Measurements from ENCODE around the gene XPO6.

XPO6 gene

GRCh38 chr16:28089205-28089991, 122.4 kb downstream of the XPO6 start:
- FAIRE-seq, result no peak

DNA sequence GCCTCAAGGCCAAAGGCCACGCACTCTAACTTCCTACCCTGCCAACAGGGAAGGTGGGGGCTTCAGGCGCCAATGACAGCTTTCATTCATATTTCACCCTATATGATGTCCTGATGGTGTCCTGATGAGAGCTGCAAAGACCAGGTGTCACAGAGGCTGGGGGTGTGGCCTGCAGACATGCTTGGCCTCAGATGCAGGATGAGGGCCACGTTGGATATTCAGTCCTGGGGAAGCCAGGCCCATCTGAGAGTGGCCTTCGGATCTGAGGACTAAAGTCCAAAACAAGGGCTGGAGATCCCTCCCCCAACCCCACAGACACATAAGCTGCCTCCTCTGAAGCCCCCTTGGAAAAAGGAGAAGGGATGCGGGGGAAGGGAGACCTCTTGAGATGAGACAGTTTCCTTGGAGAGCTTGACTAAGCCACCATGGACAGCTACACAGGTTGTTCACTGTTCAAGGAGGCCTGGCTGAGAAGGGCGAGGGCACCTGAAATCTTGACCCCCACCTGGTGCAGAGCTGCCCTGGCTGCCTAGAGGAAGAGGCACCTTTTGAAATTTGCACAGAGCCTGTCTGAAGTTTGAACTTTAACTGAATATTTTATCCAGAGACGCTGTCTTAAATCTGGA, 124.0 kb downstream of the XPO6 start:
- no peak for FAIRE-seq

- no peak for FAIRE-seq
Observed at GRCh38 chr16:28087140-28087660, 124.6 kb downstream of the XPO6 start.

DNA sequence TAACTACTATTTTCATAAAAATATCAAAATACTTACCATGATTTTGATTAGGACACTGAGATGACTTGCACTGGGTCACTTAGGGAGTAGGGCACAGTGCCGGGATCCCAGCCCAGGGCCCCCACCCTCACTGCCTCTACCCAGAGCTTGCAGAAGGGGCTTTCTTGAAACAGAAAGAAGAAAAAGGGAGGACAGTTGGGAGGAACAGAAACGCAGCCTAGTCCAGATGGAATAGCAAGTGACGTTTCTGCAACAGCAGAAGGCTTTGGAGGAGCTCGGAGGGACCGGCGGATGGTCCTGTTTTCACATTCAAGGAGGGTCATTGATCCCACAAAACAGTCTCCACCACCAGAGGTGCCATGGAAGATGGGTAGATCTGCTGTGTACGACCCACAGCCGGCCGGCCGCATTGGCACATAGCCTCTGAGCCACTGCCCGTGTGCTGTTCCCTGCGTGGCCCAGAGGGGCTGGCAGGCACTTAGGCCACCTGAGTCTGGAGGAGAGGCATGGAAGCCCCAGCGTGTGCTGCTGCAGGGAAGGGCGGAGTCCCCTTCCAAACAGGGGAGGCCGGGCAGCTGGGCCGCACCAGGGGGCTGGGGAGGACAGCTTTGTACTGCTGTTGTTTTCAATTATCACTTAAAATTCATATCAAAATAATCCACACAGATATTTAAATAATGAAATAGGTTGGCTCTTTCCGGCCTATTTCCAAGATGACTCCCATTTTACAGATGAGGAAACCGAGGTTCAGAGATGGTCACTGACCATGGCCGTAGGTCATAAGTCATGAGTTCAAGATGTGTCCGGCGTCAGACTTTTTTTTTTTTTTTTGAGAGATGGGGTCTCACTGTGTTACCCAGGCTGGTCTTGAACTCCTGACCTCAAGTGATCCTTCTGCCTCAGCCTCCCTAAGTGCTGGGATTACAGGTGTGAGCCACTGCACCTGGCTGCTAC, 125.3 kb downstream of the XPO6 start:
- FAIRE-seq, result no peak

DNA sequence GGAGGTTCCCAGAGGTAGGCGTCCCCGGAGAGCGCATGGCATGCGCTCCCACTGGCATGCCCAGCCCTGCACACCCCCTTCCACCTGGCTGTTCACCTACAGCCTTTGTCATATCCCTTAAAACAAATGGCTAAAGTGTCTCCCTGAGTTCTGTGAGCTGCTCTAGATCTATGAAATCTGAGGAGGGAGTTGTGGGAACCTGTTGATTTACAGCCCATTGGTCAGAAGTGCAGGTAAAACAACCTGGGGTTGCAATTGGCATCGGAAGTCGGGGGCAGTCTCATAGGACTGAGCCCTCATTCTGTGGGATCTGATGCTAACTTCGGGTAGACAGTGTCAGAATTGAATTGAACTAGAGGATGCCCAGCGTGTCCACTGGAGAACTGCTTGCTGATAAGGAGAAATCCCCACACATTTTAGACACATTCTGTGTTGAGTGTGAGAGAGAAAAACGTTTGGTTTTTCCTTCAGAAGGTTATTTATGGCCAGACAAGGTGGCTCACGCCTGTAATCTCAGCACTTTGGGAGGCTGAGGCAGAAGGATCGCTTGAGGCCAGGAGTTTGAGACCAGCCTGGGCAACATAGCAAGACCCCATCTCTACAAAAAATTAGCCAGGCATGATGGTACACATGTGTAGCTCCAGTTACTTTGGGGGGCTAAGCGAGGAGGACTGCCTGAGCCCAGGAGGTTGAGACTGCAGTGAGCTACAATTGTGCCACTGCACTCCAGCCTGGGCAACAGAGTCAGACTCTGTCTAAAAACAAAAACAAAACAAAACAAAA, 126.2 kb downstream of the XPO6 start:
- no peak for FAIRE-seq

- FAIRE-seq, result no peak
Observed at GRCh38 chr16:28084209-28084608, 127.6 kb downstream of the XPO6 start.

DNA sequence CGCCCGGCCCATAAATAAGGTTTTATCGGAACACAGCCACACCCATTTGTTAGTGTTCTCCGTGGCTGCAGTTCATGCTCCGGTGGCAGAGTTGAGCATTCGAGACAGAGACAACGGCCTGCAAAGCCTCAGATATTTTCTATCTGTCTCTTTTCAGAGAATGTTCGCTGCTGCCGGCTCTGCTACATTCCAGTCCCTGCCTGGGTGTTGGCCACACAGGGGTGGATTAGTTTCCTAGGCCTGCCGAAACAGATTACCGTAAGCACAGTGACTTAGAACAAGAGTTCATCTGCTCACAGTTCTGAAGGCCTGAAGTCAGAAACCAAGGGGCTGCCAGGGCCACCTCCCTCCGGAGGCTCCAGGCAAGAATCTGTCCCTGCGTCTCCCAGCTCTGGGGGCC, 129.1 kb downstream of the XPO6 start:
- no peak for FAIRE-seq

DNA sequence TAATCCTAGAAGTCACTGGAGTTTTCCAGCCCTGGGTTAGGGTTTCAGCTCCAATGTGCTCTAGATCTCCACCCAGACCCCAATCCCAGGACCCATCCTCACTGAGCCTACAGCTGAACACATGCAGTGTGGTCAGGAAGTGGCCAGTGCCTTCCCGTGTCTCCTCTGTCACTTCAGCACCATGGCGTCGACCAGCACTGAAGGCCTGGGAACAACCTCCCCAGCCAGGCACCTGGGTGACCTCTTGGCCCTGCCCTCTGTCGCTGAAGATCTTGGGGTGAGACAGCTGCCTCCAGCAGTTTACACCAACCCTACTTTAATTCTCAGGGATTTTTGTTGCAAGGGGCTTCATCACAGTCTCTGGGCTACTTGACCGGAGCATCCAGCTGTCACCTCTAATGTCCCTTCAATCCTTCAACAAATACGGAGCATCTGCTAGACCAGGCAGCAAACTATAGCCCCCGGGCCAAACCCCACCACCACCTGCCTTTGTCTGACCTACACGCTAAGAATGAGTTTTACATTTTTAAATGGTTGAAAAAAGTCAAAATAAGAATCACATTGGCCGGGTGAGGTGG, 130.3 kb downstream of the XPO6 start:
- FAIRE-seq, result no peak

- no peak for FAIRE-seq
Observed at GRCh38 chr16:28078261-28078660, 133.5 kb downstream of the XPO6 start.

GRCh38 chr16:28073836-28074235, 137.9 kb downstream of the XPO6 start:
- no peak for FAIRE-seq

DNA sequence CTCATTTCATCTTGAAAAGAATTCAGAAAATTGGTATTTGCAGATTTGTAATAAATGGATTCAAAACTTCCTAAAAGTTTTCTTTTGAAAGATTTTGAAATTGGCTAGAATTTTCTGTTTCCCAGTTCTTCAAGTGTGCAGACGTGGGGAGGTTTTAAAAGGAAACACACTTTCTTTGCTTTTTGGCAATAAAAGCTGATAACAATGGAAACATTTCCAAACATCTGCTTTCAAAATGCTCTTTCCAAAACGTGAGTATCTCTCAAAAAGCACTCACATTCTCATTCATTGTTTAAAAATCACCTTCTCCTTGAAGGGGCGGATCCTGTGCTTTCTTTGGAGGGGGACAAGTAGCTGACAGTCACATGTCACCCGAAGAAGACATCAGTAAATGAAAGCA, 139.7 kb downstream of the XPO6 start:
- FAIRE-seq, result no peak

GRCh38 chr16:28069971-28070794, 141.6 kb downstream of the XPO6 start:
- FAIRE-seq, result no peak

DNA sequence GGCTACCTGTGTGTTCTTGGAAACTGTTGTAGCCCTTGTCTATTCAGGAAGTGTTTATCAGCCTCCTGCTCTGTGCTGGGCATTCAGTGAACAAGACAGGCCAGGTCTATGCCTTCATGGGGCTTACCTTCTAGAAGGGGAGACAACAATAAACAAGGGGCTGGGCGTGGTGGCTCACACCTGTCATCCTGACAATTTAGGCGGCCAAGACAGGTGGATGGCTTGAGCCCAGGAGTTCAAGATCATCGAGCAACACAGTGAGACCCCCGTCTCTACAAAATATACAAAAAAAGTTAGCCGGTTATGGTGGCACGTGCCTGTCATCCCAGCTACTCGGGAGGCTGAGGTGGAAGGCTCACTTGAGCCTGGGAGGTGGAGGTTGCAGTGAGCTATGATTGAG, 142.8 kb downstream of the XPO6 start:
- no peak for FAIRE-seq

GRCh38 chr16:28067604-28068379, 144.0 kb downstream of the XPO6 start:
- no peak for FAIRE-seq

DNA sequence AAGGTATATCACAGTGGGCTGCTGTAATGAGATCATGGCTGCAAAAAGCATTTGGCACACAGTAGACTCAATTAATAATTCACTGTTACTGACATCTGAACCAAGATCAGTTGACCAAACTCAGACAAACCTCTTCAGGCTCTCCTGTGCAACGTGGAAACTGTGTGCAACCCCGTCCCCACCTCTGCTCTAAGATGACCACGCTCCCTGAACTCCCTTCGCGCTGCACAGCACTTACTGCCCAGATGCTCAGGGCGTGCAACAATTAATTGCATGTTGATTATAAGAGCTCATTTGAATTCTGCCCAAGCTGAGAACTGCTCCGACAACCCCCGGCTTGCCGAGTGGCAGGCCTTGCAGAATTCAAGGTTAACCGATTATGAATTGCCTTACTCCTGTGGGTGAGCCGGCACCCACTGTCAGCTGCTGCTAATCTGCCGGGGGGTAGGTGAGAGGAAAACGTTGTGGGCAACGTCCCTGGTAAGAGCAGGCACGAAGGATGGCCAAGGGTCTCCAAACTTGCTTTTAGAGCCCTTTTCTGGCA, 147.0 kb downstream of the XPO6 start:
- FAIRE-seq, result no peak

- FAIRE-seq, result no peak
Observed at GRCh38 chr16:28064150-28064549, 147.6 kb downstream of the XPO6 start.

DNA sequence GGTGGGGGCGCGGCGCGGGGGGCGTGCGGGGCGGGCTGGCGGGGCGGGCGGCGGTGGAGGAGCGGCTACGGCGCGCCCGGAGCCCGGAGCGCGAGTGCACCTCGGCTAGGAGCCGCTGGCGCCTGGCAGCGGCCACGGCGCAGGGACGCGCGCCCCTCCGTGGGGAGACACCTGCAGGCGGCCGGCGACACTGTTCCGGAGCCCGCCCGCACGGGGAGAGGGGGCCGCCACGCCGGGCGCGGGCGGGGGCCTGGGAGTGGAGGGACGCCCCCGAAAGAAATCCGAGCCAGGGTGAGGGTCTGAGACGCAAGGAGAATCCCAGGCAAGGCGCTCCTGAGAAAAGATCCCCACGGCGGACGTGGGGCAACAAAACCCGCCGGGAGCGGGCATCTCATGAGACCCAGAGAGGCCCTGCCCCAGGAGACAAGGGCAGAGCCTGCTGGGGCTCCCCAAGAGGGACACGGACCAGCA, 148.1 kb downstream of the XPO6 start, which contains the start of gene GSG1L:
Gene GSG1L, minus strand, starts transcription at position 124 of the 471 bp plus-strand sequence. CDS start 290 bp downstream, outside the sequence.
- FAIRE-seq, result no peak

DNA sequence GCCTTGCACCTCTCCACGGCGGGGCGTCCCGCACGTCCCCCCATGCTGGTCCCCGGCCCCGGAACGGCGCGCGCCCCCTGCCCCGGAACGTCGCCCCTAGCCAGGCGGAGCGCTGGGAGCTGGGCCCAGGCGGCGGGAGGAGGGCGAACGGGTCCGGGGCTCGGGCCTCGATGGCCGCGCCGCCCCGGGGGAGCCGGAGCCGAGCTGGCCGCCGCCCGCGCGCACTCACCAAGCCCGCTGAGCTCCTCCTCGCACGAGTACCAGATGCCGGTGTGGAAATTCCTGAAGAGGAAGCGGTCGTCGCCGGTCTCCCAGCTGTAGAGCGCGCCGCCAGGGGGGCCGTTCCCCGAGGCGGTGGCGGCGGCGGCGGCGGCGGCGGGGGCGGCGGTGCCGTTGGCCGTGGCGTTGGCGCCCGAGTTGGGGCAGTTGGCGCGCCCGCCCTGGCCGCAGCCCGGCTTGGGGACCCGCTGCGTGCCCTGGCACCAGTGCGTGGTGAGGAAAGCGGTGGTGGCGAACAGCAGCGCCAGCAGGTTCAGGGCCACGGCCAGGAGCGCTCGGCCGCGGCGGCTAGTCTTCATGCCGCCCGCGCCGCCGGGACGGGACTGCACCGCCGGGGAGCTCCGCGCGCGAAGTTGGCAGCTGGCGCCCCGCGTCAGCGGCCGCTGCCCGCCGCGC, 148.8 kb downstream of the XPO6 start:
- no peak for FAIRE-seq

GRCh38 chr16:28062261-28062846, 149.4 kb downstream of the XPO6 start:
- no peak for FAIRE-seq

Measured in islet of Langerhans (tissue), 1 donor.